Kidney (tissue), 14 donors: ENCODE data around the gene TSPAN11. TPM values are rescaled to one million over a fixed set of nuclear protein-coding genes. Genes with fewer than 3 reads are reported as not detected.

Experiments
- DNase-seq, 5 donors: peaks; one replicate each; pipeline ENCODE4 v3.0.0-alpha.2; 2013 to 2020
- FAIRE-seq: peaks from 2 replicates; lab custom pipeline; 2012; peaks lifted over from hg19 to GRCh38; lab: Jason Lieb, UNC
- H3K27ac ChIP-seq, 2 donors: one replicate each; pipeline ENCODE4 v1.7.0; 2013; ENCODE audit warnings: low read depth in 2 of 2, low read length in 2 of 2, inconsistent platforms in 1 of 2
- H3K27me3 ChIP-seq: one replicate; pipeline ENCODE4 v1.7.1; 2013; ENCODE audit warnings: low read length, inconsistent platforms; ENCODE audit not compliant: control insufficient read depth, insufficient read depth
- H3K36me3 ChIP-seq, 3 donors: one replicate each; pipeline versions ENCODE4 v1.7.0 to v1.7.1; 2013; ENCODE audit warnings: low read length in 3 of 3, control low read depth in 1 of 3, inconsistent platforms in 1 of 3; ENCODE audit not compliant: insufficient read depth in 3 of 3, control insufficient read depth in 2 of 3
- H3K4me1 ChIP-seq, 3 donors: one replicate each; pipeline versions ENCODE4 v1.7.0 to v1.7.1; 2013; ENCODE audit warnings: low read length in 3 of 3, inconsistent platforms in 1 of 3, low read depth in 1 of 3; ENCODE audit not compliant: control insufficient read depth in 2 of 3, insufficient read depth in 2 of 3
- H3K4me3 ChIP-seq, 3 donors: one replicate each; pipeline versions ENCODE4 v1.7.0 to v1.8.1; 2013; ENCODE audit warnings: low read length in 3 of 3, control low read depth in 1 of 3, inconsistent platforms in 1 of 3
- H3K9ac ChIP-seq, 3 donors: one replicate each; pipeline versions ENCODE4 v1.7.0 to v1.7.1; 2013; ENCODE audit warnings: low read length in 3 of 3, control low read depth in 1 of 3, inconsistent platforms in 1 of 3
- H3K9me3 ChIP-seq, 3 donors: one replicate each; pipeline versions ENCODE4 v1.7.0 to v1.7.1; 2013; ENCODE audit warnings: low read length in 3 of 3, control low read depth in 1 of 3, inconsistent platforms in 1 of 3; ENCODE audit not compliant: control insufficient read depth in 2 of 3, insufficient read depth in 1 of 3
- intact Hi-C: fragments of 100-400 bp; cut with DNase I; formaldehyde crosslinking; loops from one replicate; pipeline ENCODE4 v1.11.1; 2022
- polyA plus RNA-seq: library from polyadenylated mRNA; stranded (reverse); fragments of 350-450 nt; fragmentation: Illumina TruSeq; extraction: RNeasy Lipid Tissue Mini Kit (QIAGEN cat#74804); gene quantifications from one replicate; pipeline ENCODE4 v1.2.3, GENCODE V29; 2014; ENCODE audit warnings: low read depth, low replicate concordance; ENCODE audit not compliant: insufficient read depth
- total RNA-seq: library from RNA; stranded (reverse); fragmentation: NEBNext Ultra II Directional; extraction: Animal tissue kit (Norgen Biotek cat#: 25700); gene quantifications from one replicate; pipeline ENCODE4 v1.2.1, GENCODE V29; 2021
- TF ChIP-seq, protein P1 (sequence below): IDR thresholded peaks from 3 replicates; pipeline ENCODE4 v1.5.1; 2012; ENCODE audit warnings: mild to moderate bottlenecking, moderate library complexity, borderline replicate concordance; ENCODE audit not compliant: insufficient read depth; ENCODE audit errors: extremely low read depth
- donor health status: control.
- donor health status: control.
- donor health status: control.
- donor health status: control.
- donor health status: control.
- donor health status: DM: yes; HTN: yes; CAD: no.
- donor health status: Normal renal cell carcinoma (clear cell type).

The TSPAN11 gene
- total and polyA plus RNA-seq, 2 donors from 2014 or later = 1.3 to 7.5 TPM

DNA sequence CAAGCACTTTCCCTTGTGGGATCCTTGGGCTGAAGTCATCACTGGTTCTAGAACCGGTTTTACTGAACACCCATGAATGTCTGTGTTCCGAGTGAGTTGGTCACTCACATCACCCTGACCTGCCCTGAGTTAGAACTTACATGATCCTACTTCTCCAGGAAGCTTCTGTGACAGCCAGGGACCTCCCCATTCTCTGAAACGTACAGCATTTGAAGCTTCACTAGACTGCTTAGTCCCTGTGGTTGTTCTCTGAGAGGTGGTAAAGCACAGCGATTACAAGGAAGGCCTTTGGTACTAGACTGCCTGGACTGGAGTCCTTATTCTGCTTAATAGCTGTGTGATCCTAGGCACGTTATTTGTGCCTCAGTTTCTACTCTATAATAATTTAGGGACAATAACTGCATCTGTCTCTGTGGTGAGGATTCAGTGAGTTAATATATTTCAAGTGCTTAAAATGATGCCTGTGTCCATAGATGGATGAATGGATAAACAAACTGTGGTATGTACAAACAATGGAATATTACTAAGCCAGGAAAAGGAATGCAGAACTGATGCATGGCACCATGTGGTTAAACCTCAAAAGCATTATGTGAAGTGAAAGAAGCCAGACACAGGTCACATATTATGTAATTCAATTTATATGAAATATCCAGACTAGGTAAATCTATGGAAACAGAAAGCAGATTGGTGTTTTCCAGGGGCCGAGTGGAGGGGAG is 92.4 kb downstream of the TSPAN11 start:
- peak in 1 of 5 donors; percentile 9 for DNase-seq
- no peaks in the 10 kb centered on the region for H3K27me3 ChIP-seq
- no peaks in the 10 kb centered on the region for H3K36me3 ChIP-seq
- H3K4me1 ChIP-seq = no peaks in the 10 kb centered on the region
- H3K4me3 ChIP-seq = no peak overlapping the region
- no peaks in the 10 kb centered on the region for H3K9me3 ChIP-seq
- no peak for FAIRE-seq
- intact Hi-C loops = no loop called here
- H3K9ac ChIP-seq = no peak overlapping the region
- TF ChIP-seq, protein P1, sequence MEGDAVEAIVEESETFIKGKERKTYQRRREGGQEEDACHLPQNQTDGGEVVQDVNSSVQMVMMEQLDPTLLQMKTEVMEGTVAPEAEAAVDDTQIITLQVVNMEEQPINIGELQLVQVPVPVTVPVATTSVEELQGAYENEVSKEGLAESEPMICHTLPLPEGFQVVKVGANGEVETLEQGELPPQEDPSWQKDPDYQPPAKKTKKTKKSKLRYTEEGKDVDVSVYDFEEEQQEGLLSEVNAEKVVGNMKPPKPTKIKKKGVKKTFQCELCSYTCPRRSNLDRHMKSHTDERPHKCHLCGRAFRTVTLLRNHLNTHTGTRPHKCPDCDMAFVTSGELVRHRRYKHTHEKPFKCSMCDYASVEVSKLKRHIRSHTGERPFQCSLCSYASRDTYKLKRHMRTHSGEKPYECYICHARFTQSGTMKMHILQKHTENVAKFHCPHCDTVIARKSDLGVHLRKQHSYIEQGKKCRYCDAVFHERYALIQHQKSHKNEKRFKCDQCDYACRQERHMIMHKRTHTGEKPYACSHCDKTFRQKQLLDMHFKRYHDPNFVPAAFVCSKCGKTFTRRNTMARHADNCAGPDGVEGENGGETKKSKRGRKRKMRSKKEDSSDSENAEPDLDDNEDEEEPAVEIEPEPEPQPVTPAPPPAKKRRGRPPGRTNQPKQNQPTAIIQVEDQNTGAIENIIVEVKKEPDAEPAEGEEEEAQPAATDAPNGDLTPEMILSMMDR = no peak
- H3K27ac ChIP-seq = no peak overlapping the region

DNA sequence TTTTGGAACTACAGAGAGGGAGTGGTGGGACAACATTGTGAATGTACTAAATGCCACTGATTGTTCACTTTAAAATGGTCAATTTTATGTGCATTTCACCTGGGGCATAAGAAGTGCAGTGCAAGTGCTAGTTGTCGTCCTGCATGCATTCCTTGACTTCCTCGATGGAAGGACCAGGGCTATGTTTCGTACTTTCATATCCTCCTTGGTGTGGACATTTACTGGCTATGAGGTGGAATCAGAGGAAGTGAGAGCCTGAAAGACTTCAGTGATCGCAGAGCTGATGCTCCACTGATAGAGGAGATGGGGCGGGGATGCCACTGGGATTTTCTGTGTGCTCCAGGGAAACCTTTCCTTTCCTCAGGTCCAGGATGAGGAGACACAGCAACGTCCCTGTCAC is 93.0 kb downstream of the TSPAN11 start:
- no peak overlapping the region for H3K27ac ChIP-seq
- FAIRE-seq = no peak
- no peaks in the 10 kb centered on the region for H3K27me3 ChIP-seq
- intact Hi-C loops = no loop called here
- H3K36me3 ChIP-seq = no peaks in the 10 kb centered on the region
- H3K9me3 ChIP-seq = no peaks in the 10 kb centered on the region
- no peak overlapping the region for H3K9ac ChIP-seq
- DNase-seq = no peak
- no peak overlapping the region for H3K4me3 ChIP-seq
- H3K4me1 ChIP-seq = no peaks in the 10 kb centered on the region
- TF ChIP-seq, protein P1 = no peak

DNA sequence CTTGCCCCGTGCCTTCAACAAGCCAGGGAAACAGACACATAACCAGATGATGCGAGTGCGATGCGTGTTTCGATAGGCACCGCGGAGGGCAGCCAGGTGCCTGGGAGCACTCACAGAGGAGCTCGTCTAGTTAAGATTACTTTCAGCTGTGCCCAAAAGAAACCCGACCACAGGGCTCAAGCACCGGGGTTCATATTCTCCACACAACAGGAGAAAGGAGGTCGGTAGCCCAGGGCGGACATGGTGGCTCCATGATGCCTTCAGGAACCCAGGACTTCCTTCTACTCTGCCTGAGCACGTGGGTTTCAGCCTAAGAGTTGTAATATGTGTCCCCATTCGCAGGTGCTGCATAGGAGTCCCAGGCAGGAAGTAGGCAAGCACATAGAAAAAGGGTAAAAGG is 93.4 kb downstream of the TSPAN11 start:
- Histone ChIP-seq H3K4me1 (no peaks in the 10 kb centered on the region), H3K27me3 (no peaks in the 10 kb centered on the region)
- peak in 1 of 5 donors; percentile 11 for DNase-seq

More for the DNA sequence above, 93.4 kb downstream of the TSPAN11 start:
- Histone ChIP-seq H3K9ac (no peak overlapping the region), H3K27ac (no peak overlapping the region), H3K9me3 (no peaks in the 10 kb centered on the region), H3K36me3 (no peaks in the 10 kb centered on the region), H3K4me3 (no peak overlapping the region)
- intact Hi-C loops = no loop called here
- no peak for FAIRE-seq
- TF ChIP-seq, protein P1 = no peak
